DND-41 (cell line): ENCODE results near the gene NMNAT2.

Source experiments
- ATAC-seq: fragments of 200-7000 bp; cut with Tn5 transposase; 3 replicates; pipeline ENCODE4 v1.9.1; 2021; ENCODE audit warnings: low read depth; ENCODE audit not compliant: insufficient read depth
- DNase-seq: peaks from one replicate; pipeline ENCODE4 v3.0.0-alpha.2; 2020
- H2AFZ ChIP-seq: 2 replicates; pipeline ENCODE4 v1.6.0; 2012; ENCODE audit warnings: low read depth, low read length
- H3K27ac ChIP-seq: 2 replicates; pipeline ENCODE4 v1.5.1; 2012; ENCODE audit warnings: low read length, inconsistent platforms
- H3K27me3 ChIP-seq: fragments of 200-600 bp; sonication (generic); 2 replicates; pipeline ENCODE4 v1.6.0; 2012; ENCODE audit warnings: low read length, mild to moderate bottlenecking, inconsistent platforms; ENCODE audit not compliant: insufficient read depth, poor library complexity
- H3K36me3 ChIP-seq: 2 replicates; pipeline ENCODE4 v1.5.1; 2012; ENCODE audit warnings: low read length, inconsistent platforms; ENCODE audit not compliant: insufficient read depth
- H3K4me1 ChIP-seq: 2 replicates; pipeline ENCODE4 v1.5.1; 2012; ENCODE audit warnings: mild to moderate bottlenecking, low read length; ENCODE audit not compliant: insufficient read depth
- H3K4me2 ChIP-seq: 2 replicates; pipeline ENCODE4 v1.6.0; 2012; ENCODE audit warnings: mild to moderate bottlenecking, moderate library complexity, low read length, inconsistent platforms; ENCODE audit not compliant: insufficient read depth
- H3K4me3 ChIP-seq, 2 experiments: fragments of 200-600 bp in 1 of 2; shearing (Covaris generic) in 1 of 2; 2 replicates each; pipeline ENCODE4 v1.5.1; 2012 to 2016; ENCODE audit warnings: inconsistent platforms in 2 of 2, low read length in 2 of 2, mild to moderate bottlenecking in 2 of 2, low read depth in 1 of 2, moderate library complexity in 1 of 2
- H3K79me2 ChIP-seq: 2 replicates; pipeline ENCODE4 v1.6.0; 2012; ENCODE audit warnings: low read length, inconsistent platforms; ENCODE audit not compliant: insufficient read depth
- H3K9ac ChIP-seq: 2 replicates; pipeline ENCODE4 v1.6.0; 2012; ENCODE audit warnings: low read depth, mild to moderate bottlenecking, inconsistent platforms, low read length, moderate library complexity
- H3K9me3 ChIP-seq: 2 replicates; pipeline ENCODE4 v1.5.1; 2012; ENCODE audit warnings: low read length, moderate library complexity, mild to moderate bottlenecking, inconsistent platforms; ENCODE audit not compliant: insufficient read depth, severe bottlenecking
- H4K20me1 ChIP-seq: 2 replicates; pipeline ENCODE4 v1.6.0; 2012; ENCODE audit warnings: low read length; ENCODE audit not compliant: insufficient read depth
- CTCF ChIP-seq: IDR thresholded peaks from 2 replicates; pipeline ENCODE4 v1.5.1; 2012; ENCODE audit warnings: borderline replicate concordance, low read length, moderate library complexity, mild to moderate bottlenecking; ENCODE audit not compliant: poor library complexity, severe bottlenecking; ENCODE audit errors: extremely low read depth
- EZH2 ChIP-seq: IDR thresholded peaks from 3 replicates; pipeline ENCODE4 v1.6.1; 2012; ENCODE audit warnings: borderline replicate concordance, low read depth, mild to moderate bottlenecking, moderate library complexity, low read length, inconsistent platforms; ENCODE audit not compliant: severe bottlenecking

The NMNAT2 gene

GRCh38 chr1:183304440-183305107, 113.6 kb downstream of the NMNAT2 start:
- DNase-seq (no peak), ATAC-seq (no peak)
- Histone ChIP-seq H3K79me2 (no peaks in the 10 kb centered on the region), H3K27me3 (peaks cover 4% of the 10 kb centered on the region), H3K4me3 (no peak overlapping the region), H3K27ac (no peak overlapping the region), H2AFZ (no peak overlapping the region), H3K9ac (no peak overlapping the region), H3K36me3 (no peaks in the 10 kb centered on the region), H3K4me2 (no peak overlapping the region), H4K20me1 (no peaks in the 10 kb centered on the region), H3K4me1 (no peaks in the 10 kb centered on the region), H3K9me3 (no peaks in the 10 kb centered on the region)
- TF ChIP-seq EZH2 (no peak), CTCF (no peak)

- no peak overlapping the region for H3K9ac ChIP-seq
- no peak overlapping the region for H3K4me3 ChIP-seq
- no peaks in the 10 kb centered on the region for H3K79me2 ChIP-seq
Measured at GRCh38 chr1:183303901-183304300, 114.3 kb downstream of the NMNAT2 start.

GRCh38 chr1:183303323-183303645, 114.9 kb downstream of the NMNAT2 start:
- TF ChIP-seq CTCF (no peak), EZH2 (no peak)
- H3K4me3 ChIP-seq: no peak overlapping the region
- ATAC-seq: no peak
- no peaks in the 10 kb centered on the region for H3K36me3 ChIP-seq
- H3K9ac ChIP-seq: no peak overlapping the region
- peaks cover 4% of the 10 kb centered on the region for H3K27me3 ChIP-seq
- no peaks in the 10 kb centered on the region for H3K9me3 ChIP-seq
- H3K4me1 ChIP-seq: no peaks in the 10 kb centered on the region
- H2AFZ ChIP-seq: no peak overlapping the region
- no peaks in the 10 kb centered on the region for H3K79me2 ChIP-seq
- no peaks in the 10 kb centered on the region for H4K20me1 ChIP-seq
- no peak overlapping the region for H3K4me2 ChIP-seq
- no peak overlapping the region for H3K27ac ChIP-seq
- DNase-seq: no peak

More at GRCh38 chr1:183303901-183304300, 114.3 kb downstream of the NMNAT2 start:
- no peak for TF ChIP-seq EZH2
- TF ChIP-seq CTCF: no peak
- no peak overlapping the region for H2AFZ ChIP-seq
- no peaks in the 10 kb centered on the region for H3K36me3 ChIP-seq
- H3K27me3 ChIP-seq: peaks cover 4% of the 10 kb centered on the region
- H3K9me3 ChIP-seq: no peaks in the 10 kb centered on the region
- no peaks in the 10 kb centered on the region for H3K4me1 ChIP-seq
- DNase-seq (no peak), ATAC-seq (no peak)
- H3K27ac ChIP-seq: no peak overlapping the region
- H3K4me2 ChIP-seq: no peak overlapping the region
- no peaks in the 10 kb centered on the region for H4K20me1 ChIP-seq
